ENCODE results near the gene RNF112. TPM values are rescaled to one million over a fixed set of nuclear protein-coding genes. Genes with fewer than 3 reads are reported as not detected.

Gene RNF112
- polyA plus RNA-seq, 3 donors = 0.57 TPM; not detected in 2

GRCh38 chr17:19413761-19414160 lies 2.7 kb downstream of the RNF112 start:
- Histone ChIP-seq H3K9me3 (replicated peaks in 1 of 2; ENCODE audit: control insufficient read depth in 1 of 2, insufficient read depth in 1 of 2, low read length in 2 of 2) (no peaks in the 10 kb centered on the region), H3K4me3 (replicated peaks in 1 of 3; ENCODE audit: low read depth in 2 of 3, low read length in 3 of 3) (no peak overlapping the region), H4K20me1 (ENCODE audit: insufficient read depth, low read length) (no peaks in the 10 kb centered on the region), H3K4me2 (replicated peaks; ENCODE audit: extremely low read depth, low read length, poor library complexity, severe bottlenecking) (no peak overlapping the region), H3K27ac (ENCODE audit: low read depth in 1 of 2, low read length in 2 of 2) (no peak overlapping the region), H2AFZ (ENCODE audit: insufficient read depth, low read depth, low read length, poor library complexity, severe bottlenecking) (no peak overlapping the region), H3K36me3 (replicated peaks in 1 of 2; ENCODE audit: control insufficient read depth in 1 of 2, insufficient read depth in 2 of 2, low read length in 2 of 2) (no peaks in the 10 kb centered on the region), H3K27me3 (ENCODE audit: control insufficient read depth in 2 of 2, insufficient read depth in 2 of 2, low read length in 2 of 2) (peaks cover 0 to 9% of the 10 kb centered on the region in 2 donors), H3K4me1 (ENCODE audit: control insufficient read depth in 1 of 2, insufficient read depth in 2 of 2, low read length in 2 of 2) (peaks cover 3 to 5% of the 10 kb centered on the region in 2 donors), H3K9ac (ENCODE audit: insufficient read depth, low read length, poor library complexity, severe bottlenecking) (no peak overlapping the region), H3K79me2 (ENCODE audit: insufficient read depth, low read length) (no peaks in the 10 kb centered on the region)
- peaks cover 10 to 23% (median 13%) of the 10 kb centered on the region in 3 donors for H3K27me3 Mint-ChIP-seq (ENCODE audit: low read depth in 3 of 3)
- intact Hi-C loops (cut with micrococcal nuclease) = loop anchor here in 1 of 2 donors (10.0 kb wide), 1 partner anchor 49 kb away; the partner anchor contains the start of gene B9D1
- H3K4me1 Mint-ChIP-seq = peaks cover 12% of the 10 kb centered on the region
- H3K9me3 Mint-ChIP-seq = no peaks in the 10 kb centered on the region
- TF ChIP-seq, protein P1, sequence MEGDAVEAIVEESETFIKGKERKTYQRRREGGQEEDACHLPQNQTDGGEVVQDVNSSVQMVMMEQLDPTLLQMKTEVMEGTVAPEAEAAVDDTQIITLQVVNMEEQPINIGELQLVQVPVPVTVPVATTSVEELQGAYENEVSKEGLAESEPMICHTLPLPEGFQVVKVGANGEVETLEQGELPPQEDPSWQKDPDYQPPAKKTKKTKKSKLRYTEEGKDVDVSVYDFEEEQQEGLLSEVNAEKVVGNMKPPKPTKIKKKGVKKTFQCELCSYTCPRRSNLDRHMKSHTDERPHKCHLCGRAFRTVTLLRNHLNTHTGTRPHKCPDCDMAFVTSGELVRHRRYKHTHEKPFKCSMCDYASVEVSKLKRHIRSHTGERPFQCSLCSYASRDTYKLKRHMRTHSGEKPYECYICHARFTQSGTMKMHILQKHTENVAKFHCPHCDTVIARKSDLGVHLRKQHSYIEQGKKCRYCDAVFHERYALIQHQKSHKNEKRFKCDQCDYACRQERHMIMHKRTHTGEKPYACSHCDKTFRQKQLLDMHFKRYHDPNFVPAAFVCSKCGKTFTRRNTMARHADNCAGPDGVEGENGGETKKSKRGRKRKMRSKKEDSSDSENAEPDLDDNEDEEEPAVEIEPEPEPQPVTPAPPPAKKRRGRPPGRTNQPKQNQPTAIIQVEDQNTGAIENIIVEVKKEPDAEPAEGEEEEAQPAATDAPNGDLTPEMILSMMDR (IDR thresholded peaks at IDR 0.05) = no peak
- DNase-seq = no peak
- H3K36me3 Mint-ChIP-seq = no peaks in the 10 kb centered on the region
- no peak overlapping the region for H3K27ac Mint-ChIP-seq
- H3K4me3 Mint-ChIP-seq = no peak overlapping the region
- WGBS (ENCODE audit: insufficient coverage) = 81% methylated on average over 3 of the region's 5 CpGs

- Histone ChIP-seq H3K36me3 (replicated peaks in 1 of 2; ENCODE audit: control insufficient read depth in 1 of 2, insufficient read depth in 2 of 2, low read length in 2 of 2) (no peaks in the 10 kb centered on the region), H3K79me2 (ENCODE audit: insufficient read depth, low read length) (no peaks in the 10 kb centered on the region), H3K9me3 (replicated peaks in 1 of 2; ENCODE audit: control insufficient read depth in 1 of 2, insufficient read depth in 1 of 2, low read length in 2 of 2) (no peaks in the 10 kb centered on the region), H2AFZ (ENCODE audit: insufficient read depth, low read depth, low read length, poor library complexity, severe bottlenecking) (no peak overlapping the region), H3K4me3 (replicated peaks in 1 of 3; ENCODE audit: low read depth in 2 of 3, low read length in 3 of 3) (no peak overlapping the region), H3K27ac (ENCODE audit: low read depth in 1 of 2, low read length in 2 of 2) (no peak overlapping the region), H3K27me3 (ENCODE audit: control insufficient read depth in 2 of 2, insufficient read depth in 2 of 2, low read length in 2 of 2) (peaks cover 0 to 9% of the 10 kb centered on the region in 2 donors), H3K4me2 (replicated peaks; ENCODE audit: extremely low read depth, low read length, poor library complexity, severe bottlenecking) (no peak overlapping the region), H3K9ac (ENCODE audit: insufficient read depth, low read length, poor library complexity, severe bottlenecking) (no peak overlapping the region), H4K20me1 (ENCODE audit: insufficient read depth, low read length) (no peaks in the 10 kb centered on the region), H3K4me1 (ENCODE audit: control insufficient read depth in 1 of 2, insufficient read depth in 2 of 2, low read length in 2 of 2) (peaks cover 3 to 7% of the 10 kb centered on the region in 2 donors)
- no peaks in the 10 kb centered on the region for H3K9me3 Mint-ChIP-seq
- TF ChIP-seq, protein P1 (IDR thresholded peaks at IDR 0.05) = no peak
- 92% methylated on average over 26 of the region's 28 CpGs for WGBS (ENCODE audit: insufficient coverage)
- H3K27ac Mint-ChIP-seq = peak overlapping the region in 1 of 7 donors; percentile 18
- no peaks in the 10 kb centered on the region for H3K36me3 Mint-ChIP-seq
- DNase-seq = no peak
- H3K4me3 Mint-ChIP-seq = no peak overlapping the region
- peaks cover 10 to 23% (median 13%) of the 10 kb centered on the region in 3 donors for H3K27me3 Mint-ChIP-seq (ENCODE audit: low read depth in 3 of 3)
- peaks cover 14% of the 10 kb centered on the region for H3K4me1 Mint-ChIP-seq
- intact Hi-C loops (cut with micrococcal nuclease) = loop anchor here in 1 of 2 donors (5.0 to 10.0 kb wide), 2 partner anchors 32 to 50 kb away; partner anchors contain the start of gene B9D1
These were observed 3.6 kb downstream of the RNF112 start for GRCh38 chr17:19414396-19415280.
